GM21447 (cell line): ENCODE data around the gene SFRP5.

Experiments used
- ATAC-seq: cut with Tn5 transposase; IDR thresholded peaks from one replicate; pipeline ENCODE4 v1.9.1; 2021; ENCODE audit not compliant: unreplicated experiment

SFRP5 gene

GRCh38 chr10:97771913-97772823, at the start of gene SFRP5:
Gene SFRP5 (minus strand): TSS chr10:97771999. CDS start chr10:97771833, 166 bp downstream.
- ATAC-seq = no peak

- ATAC-seq = no peak
Measured at GRCh38 chr10:97820096-97820704, 48.4 kb upstream of the SFRP5 start.

GRCh38 chr10:97818572-97818971, 46.8 kb upstream of the SFRP5 start:
- no peak for ATAC-seq

GRCh38 chr10:97816609-97817008, 44.8 kb upstream of the SFRP5 start:
- no peak for ATAC-seq

GRCh38 chr10:97814996-97815395, 43.2 kb upstream of the SFRP5 start:
- ATAC-seq = no peak

GRCh38 chr10:97813311-97813710, 41.5 kb upstream of the SFRP5 start:
- ATAC-seq = no peak

GRCh38 chr10:97812696-97813095, 40.9 kb upstream of the SFRP5 start:
- ATAC-seq = no peak

- ATAC-seq = no peak
Measured at GRCh38 chr10:97811958-97812357, 40.2 kb upstream of the SFRP5 start.

GRCh38 chr10:97810446-97810845, 38.6 kb upstream of the SFRP5 start:
- no peak for ATAC-seq

- no peak for ATAC-seq
Measured at GRCh38 chr10:97805949-97806348, 34.1 kb upstream of the SFRP5 start.

GRCh38 chr10:97805096-97805884, 33.5 kb upstream of the SFRP5 start:
- ATAC-seq = no peak

GRCh38 chr10:97801422-97801821, 29.6 kb upstream of the SFRP5 start:
- no peak for ATAC-seq

- no peak for ATAC-seq
Measured at GRCh38 chr10:97800474-97800873, 28.7 kb upstream of the SFRP5 start.

- no peak for ATAC-seq
Measured at GRCh38 chr10:97798958-97799610, 27.3 kb upstream of the SFRP5 start.

- ATAC-seq = no peak
Measured at GRCh38 chr10:97796651-97797050, 24.9 kb upstream of the SFRP5 start.

- no peak for ATAC-seq
Measured at GRCh38 chr10:97795886-97796285, 24.1 kb upstream of the SFRP5 start.

GRCh38 chr10:97791824-97792721, 20.3 kb upstream of the SFRP5 start:
- ATAC-seq = peak; percentile 70

- no peak for ATAC-seq
Measured at GRCh38 chr10:97789770-97790397, 18.1 kb upstream of the SFRP5 start.
